GM19463 (cell line): Measurements from ENCODE around the gene PCDHA1.
"Not testable (repeated sequence)": the region's sequence is repeated elsewhere in the genome, so short reads cannot be mapped to it uniquely, and the experiment has no call there.

Experiments used
- ATAC-seq: cut with Tn5 transposase; IDR thresholded peaks from one replicate; pipeline ENCODE4 v1.9.1; 2021; ENCODE audit warnings: mild to moderate bottlenecking, moderate library complexity; ENCODE audit not compliant: unreplicated experiment

PCDHA1 gene

DNA sequence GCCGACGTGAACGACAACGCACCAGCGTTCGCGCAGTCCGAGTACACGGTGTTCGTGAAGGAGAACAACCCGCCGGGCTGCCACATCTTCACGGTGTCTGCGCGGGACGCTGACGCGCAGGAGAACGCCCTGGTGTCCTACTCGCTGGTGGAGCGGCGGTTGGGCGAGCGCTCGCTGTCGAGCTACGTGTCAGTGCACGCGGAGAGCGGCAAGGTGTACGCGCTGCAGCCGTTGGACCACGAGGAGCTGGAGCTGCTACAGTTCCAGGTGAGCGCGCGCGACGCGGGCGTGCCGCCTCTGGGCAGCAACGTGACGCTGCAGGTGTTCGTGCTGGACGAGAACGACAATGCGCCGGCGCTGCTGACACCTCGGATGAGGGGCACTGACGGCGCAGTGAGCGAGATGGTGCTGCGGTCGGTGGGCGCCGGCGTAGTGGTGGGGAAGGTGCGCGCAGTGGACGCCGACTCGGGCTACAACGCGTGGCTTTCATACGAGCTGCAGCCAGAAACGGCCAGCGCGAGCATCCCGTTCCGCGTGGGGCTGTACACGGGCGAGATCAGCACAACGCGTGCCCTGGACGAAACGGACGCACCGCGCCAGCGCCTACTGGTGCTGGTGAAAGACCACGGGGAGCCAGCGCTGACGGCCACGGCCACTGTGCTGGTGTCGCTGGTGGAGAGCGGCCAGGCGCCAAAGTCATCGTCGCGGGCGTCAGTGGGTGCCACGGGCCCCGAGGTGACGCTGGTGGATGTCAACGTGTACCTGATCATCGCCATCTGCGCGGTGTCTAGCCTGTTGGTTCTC lies 64.1 kb downstream of the PCDHA1 start:
- ATAC-seq = not testable (repeated sequence)

DNA sequence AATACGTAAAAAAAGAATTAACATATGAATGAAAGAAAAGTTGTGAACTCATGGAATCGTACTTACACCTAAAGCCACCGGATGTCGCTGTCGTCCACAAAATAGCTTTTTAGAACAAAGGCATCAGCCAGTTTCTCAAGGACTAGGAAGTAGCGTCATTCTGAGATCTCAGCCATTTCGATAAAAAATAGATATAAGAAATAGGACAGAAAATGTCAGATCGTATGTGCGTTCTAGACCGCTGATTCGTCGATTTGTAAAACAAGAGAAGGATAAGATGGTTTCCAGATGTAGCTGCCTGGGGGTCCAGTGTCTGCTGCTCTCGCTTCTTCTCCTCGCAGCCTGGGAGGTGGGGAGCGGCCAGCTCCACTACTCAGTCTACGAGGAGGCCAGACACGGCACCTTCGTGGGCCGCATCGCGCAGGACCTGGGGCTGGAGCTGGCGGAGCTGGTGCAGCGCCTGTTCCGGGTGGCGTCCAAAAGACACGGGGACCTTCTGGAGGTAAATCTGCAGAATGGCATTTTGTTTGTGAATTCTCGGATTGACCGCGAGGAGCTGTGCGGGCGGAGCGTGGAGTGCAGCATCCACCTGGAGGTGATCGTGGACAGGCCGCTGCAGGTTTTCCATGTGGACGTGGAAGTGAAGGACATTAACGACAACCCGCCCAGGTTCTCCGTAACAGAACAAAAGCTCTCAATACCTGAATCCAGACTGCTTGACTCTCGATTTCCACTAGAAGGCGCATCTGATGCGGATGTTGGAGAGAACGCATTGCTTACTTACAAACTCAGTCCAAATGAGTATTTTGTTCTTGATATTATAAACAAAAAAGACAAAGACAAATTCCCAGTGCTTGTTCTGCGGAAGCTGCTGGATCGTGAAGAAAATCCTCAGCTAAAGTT lies 70.1 kb downstream of the PCDHA1 start, which contains the start of gene PCDHA10:
Gene PCDHA10, plus strand, starts transcription at position 126 of the 903 bp plus-strand sequence. Its CDS starts 152 bp downstream, at position 278.
- ATAC-seq = no peak

DNA sequence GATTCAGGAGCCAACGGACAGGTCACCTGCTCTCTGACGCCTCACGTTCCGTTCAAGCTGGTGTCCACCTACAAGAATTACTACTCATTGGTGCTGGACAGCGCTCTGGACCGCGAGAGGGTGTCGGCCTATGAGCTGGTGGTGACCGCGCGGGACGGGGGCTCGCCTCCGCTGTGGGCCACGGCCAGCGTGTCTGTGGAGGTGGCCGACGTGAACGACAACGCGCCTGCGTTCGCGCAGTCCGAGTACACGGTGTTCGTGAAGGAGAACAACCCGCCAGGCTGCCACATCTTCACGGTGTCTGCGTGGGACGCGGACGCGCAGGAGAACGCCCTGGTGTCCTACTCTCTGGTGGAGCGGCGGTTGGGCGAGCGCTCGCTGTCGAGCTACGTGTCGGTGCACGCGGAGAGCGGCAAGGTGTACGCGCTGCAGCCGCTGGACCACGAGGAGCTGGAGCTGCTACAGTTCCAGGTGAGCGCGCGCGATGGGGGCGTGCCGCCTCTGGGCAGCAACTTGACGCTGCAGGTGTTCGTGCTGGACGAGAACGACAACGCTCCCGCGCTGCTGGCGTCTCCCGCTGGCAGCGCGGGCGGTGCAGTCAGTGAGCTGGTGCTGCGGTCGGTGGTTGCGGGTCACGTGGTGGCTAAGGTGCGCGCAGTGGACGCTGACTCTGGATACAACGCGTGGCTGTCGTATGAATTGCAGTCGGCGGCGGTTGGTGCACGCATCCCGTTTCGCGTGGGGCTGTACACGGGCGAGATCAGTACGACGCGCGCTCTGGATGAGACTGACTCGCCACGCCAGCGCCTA lies 71.4 kb downstream of the PCDHA1 start:
- no peak for ATAC-seq

DNA sequence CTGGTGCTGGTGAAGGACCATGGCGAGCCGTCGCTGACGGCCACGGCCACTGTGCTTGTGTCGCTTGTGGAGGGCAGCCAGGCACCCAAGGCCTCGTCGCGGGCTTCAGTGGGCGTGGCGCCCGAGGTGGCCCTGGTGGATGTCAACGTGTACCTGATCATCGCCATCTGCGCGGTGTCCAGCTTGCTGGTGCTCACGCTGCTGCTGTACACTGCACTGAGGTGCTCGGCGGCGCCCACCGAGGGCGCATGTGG lies 72.0 kb downstream of the PCDHA1 start:
- ATAC-seq = no peak

DNA sequence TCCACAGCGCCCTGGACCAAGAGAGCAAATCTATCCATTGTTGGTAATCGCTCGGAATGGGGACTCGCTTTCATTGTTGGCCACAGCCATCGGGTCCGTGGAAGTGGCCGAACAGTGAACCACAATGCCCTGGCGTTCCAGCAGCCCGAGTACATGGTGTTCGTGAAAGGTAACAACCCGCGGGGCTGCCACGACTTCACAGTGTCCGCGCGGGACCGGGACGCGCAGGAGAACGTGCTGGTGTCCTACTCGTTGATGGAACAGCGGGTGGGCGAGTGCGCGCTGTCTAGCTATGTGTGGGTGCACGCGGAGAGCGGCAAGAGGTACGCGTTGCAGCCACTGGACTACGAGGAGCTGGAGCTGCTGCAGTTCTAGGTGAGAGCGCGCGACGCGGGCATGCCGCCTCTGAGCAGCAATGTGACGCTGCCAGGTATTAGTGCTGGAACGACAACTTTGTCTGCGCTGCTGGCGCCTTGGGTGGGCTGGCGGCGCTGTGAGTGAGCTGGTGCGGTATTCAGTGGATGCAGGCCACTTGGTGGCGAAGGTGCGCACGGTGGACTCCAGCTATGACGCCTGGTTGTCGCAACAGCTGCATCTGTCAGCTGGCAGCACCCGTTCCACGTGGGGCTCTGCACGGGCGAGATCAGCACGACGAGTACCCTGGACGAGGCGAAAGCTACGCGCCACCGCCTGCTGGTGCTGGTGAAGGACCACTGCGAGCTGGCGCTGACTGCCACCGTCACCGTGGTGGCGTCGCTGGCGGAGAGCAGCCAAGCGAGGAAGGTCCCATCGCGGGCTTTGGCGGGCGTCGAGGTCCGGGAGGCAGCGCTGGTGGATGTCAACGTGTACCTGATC lies 76.7 kb downstream of the PCDHA1 start:
- ATAC-seq = no peak

DNA sequence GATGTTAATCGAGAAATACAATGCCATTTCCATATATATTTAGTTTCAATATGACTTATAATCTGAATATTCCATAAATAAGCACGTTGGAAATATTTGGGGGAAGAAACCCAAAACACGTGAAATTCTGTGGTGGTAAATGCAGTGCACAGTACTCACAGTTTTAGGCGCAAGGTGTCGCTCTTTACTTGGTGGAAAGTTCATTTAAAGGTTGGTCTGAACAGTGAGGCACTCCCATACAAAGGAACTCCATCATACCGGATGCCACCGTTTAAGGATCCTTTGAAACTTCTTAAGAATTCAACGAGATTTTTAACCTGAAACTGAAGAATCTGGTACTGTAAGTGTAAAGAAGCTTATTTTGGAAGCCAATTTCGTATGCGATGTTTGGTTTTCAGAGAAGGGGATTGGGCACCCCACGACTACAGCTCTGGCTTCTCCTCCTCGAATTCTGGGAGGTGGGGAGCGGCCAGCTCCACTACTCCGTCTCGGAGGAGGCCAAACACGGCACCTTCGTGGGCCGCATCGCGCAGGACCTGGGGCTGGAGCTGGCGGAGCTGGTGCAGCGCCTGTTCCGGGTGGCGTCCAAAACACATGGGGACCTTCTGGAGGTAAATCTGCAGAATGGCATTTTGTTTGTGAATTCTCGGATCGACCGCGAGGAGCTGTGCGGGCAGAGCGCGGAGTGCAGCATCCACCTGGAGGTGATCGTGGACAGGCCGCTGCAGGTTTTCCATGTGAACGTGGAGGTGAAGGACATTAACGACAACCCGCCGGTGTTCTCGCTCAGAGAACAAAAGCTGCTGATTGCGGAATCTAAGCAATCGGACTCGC lies 83.0 kb downstream of the PCDHA1 start, which contains the start of gene PCDHA11:
Gene PCDHA11, plus strand, starts transcription at position 237 of the 834 bp plus-strand sequence. Its CDS starts 147 bp downstream, at position 384.
- no peak for ATAC-seq

DNA sequence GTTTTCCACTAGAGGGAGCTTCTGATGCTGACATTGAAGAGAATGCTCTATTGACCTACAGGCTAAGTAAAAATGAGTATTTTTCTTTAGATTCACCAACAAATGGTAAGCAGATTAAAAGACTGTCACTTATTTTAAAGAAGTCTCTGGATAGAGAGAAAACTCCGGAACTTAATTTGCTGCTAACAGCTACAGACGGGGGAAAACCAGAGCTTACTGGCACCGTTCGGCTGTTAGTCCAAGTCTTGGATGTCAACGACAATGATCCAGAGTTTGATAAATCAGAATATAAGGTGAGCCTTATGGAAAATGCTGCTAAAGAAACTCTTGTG lies 83.6 kb downstream of the PCDHA1 start:
- ATAC-seq = no peak

DNA sequence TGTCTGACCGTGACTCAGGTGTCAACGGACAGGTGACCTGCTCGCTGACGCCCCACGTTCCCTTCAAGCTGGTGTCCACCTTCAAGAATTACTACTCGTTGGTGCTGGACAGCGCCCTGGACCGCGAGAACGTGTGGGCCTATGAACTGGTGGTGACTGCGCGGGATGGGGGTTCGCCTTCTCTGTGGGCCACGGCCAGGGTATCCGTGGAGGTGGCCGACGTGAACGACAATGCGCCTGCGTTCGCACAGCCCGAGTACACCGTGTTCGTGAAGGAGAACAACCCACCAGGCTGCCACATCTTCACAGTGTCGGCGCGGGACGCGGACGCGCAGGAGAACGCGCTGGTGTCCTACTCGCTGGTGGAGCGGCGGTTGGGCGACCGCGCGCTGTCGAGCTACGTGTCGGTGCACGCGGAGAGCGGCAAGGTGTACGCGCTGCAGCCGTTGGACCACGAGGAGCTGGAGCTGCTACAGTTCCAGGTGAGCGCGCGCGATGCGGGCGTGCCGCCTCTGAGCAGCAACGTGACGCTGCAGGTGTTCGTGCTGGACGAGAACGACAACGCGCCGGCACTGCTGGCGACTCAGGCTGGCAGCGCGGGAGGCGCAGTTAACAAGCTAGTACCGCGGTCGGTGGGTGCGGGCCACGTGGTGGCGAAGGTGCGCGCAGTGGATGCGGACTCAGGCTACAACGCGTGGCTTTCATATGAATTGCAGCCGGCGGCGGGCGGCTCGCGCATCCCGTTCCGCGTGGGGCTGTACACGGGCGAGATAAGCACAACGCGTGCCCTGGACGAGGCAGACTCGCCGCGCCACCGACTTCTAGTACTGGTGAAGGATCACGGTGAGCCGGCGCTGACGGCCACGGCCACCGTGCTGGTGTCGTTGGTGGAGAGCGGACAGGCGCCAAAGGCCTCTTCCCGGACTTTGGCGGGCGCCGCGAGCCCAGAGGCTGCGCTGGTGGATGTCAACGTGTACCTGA lies 84.6 kb downstream of the PCDHA1 start:
- no peak for ATAC-seq

DNA sequence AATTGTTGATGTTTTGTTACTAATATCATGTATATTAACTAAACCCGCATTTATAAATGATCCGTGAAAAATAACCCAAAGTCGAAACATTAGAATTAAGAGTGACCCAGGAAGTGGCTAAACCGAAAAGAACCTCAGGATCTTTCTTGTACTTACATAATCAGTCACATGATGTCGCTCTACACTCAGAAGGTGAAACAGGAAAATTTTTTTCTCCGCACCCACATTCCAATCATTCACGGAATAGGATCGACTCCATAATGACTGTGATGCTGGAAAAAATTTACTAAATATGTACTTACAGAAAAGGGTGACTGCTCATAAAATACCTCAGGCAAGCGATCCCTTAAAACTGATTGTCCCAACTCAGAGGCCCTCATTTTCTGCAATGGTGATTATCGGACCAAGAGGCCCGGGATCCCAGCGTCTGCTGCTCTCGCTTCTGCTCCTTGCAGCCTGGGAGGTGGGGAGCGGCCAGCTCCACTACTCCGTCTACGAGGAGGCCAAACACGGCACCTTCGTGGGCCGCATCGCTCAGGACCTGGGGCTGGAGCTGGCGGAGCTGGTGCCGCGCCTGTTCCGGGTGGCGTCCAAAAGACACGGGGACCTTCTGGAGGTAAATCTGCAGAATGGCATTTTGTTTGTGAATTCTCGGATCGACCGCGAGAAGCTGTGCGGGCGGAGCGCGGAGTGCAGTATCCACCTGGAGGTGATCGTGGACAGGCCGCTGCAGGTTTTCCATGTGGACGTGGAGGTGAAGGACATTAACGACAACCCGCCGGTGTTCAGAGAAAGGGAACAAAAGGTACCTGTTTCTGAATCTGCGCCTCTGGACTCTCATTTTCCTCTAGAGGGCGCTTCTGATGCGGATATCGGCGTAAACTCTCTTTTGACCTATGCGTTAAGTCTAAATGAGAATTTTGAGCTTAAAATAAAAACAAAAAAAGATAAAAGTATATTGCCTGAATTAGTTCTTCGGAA lies 89.4 kb downstream of the PCDHA1 start, which contains the start of gene PCDHA12:
Gene PCDHA12, plus strand, starts transcription at position 224 of the 981 bp plus-strand sequence. Its CDS starts 165 bp downstream, at position 389.
- no peak for ATAC-seq

DNA sequence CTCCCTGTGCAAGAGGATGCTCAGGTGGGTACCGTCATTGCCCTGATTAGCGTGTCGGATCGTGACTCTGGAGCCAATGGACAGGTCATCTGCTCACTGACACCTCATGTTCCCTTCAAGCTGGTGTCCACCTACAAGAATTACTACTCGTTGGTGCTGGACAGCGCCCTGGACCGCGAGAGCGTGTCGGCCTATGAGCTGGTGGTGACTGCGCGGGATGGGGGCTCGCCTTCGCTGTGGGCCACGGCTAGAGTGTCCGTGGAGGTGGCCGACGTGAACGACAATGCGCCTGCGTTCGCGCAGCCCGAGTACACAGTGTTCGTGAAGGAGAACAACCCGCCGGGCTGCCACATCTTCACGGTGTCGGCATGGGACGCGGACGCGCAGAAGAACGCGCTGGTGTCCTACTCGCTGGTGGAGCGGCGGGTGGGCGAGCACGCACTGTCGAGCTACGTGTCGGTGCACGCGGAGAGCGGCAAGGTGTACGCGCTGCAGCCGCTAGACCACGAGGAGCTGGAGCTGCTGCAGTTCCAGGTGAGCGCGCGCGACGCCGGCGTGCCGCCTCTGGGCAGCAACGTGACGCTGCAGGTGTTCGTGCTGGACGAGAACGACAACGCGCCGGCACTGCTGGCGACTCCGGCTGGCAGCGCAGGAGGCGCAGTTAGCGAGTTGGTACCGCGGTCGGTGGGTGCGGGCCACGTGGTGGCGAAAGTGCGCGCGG lies 90.8 kb downstream of the PCDHA1 start:
- not testable (repeated sequence) for ATAC-seq

DNA sequence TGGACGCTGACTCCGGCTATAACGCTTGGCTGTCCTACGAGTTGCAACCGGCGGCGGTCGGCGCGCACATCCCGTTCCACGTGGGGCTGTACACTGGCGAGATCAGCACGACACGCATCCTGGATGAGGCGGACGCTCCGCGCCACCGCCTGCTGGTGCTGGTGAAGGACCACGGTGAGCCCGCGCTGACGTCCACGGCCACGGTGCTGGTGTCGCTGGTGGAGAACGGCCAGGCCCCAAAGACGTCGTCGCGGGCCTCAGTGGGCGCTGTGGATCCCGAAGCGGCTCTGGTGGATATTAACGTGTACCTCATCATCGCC lies 91.3 kb downstream of the PCDHA1 start:
- no peak for ATAC-seq

DNA sequence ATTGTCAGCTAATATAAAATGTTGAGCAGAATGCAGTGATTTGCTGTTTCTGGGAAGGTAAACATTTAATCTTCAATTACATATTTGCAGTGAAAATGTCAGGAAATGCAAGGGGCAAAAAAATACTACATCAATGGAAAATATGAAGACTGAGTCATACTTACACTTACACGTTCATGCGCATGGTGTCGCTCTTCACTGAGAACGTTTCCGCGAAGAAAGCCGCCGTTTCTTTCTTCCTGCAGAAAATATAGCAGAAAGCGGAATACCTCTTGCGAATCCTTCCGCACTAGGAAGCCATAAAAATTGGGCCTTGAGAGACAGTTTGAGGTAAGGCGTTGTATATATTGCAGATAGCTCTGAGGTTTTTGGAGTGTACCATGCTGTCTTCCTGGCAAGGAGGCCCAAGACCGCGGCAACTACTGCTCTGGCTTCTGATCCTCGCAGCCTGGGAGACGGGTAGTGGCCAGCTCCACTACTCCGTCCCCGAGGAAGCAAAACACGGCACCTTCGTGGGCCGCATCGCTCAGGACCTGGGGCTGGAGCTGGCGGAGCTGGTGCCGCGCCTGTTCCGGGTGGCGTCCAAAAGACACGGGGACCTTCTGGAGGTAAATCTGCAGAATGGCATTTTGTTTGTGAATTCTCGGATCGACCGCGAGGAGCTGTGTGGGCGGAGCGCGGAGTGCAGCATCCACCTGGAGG lies 96.1 kb downstream of the PCDHA1 start, which contains the start of gene PCDHA13:
Gene PCDHA13, plus strand, starts transcription at position 236 of the 702 bp plus-strand sequence. Its CDS starts 145 bp downstream, at position 381.
- ATAC-seq = no peak

DNA sequence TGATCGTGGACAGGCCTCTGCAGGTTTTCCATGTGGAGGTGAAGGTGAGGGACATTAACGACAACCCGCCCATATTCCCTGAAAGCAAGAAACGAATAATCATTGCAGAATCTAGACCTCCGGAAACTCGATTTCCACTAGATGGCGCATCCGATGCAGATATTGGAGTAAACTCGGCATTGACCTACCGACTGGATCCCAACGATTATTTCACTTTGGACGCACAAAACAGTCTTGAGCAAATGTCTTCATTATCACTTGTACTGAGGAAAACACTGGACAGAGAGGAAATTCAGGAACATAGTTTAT lies 96.6 kb downstream of the PCDHA1 start:
- ATAC-seq = no peak

DNA sequence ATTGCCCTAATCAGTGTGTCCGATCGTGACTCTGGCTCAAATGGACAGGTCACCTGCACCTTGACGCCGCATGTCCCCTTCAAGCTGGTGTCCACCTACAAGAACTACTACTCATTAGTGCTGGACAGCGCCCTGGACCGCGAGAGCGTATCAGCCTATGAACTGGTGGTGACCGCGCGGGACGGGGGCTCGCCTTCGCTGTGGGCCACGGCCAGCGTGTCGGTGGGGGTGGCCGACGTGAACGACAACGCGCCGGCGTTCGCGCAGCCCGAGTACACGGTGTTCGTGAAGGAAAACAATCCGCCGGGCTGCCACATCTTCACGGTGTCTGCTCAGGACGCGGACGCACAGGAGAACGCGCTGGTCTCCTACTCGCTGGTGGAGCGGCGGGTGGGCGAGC lies 97.4 kb downstream of the PCDHA1 start:
- no peak for ATAC-seq

DNA sequence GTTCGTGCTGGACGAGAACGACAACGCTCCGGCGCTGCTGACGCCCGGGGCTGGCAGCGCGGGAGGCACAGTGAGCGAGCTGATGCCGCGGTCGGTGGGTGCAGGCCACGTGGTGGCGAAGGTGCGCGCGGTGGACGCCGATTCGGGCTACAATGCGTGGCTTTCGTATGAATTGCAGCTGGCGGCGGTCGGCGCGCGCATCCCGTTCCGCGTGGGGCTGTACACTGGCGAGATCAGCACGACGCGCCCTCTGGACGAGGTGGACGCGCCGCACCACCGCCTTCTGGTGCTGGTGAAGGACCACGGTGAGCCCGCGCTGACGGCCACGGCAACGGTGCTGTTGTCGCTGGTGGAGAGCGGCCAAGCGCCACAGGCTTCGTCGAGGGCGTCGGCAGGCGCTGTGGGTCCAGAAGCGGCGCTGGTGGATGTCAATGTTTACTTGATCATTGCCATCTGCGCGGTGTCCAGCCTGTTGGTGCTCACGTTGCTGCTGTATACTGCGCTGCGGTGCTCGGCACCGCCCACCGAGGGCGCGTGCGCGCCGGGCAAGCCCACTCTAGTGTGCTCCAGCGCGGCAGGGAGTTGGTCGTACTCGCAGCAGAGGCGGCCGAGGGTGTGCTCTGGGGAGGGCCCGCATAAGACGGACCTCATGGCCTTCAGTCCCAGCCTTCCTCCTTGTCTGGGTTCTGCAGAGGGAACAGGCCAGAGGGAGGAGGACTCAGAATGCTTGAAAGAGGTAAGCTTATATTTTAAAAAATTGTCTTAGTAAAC lies 98.2 kb downstream of the PCDHA1 start:
- no peak for ATAC-seq
